HG03064 (cell line): Measurements from ENCODE around the gene CAV1.
"Not testable (repeated sequence)": the region's sequence is repeated elsewhere in the genome, so short reads cannot be mapped to it uniquely, and the experiment has no call there.

Source experiments
- ATAC-seq: cut with Tn5 transposase; IDR thresholded peaks from one replicate; pipeline ENCODE4 v1.9.1; 2021; ENCODE audit warnings: low read depth; ENCODE audit not compliant: unreplicated experiment

The CAV1 gene

GRCh38 chr7:116576350-116577319, 51.8 kb downstream of the CAV1 start:
- ATAC-seq: peak; percentile 21

DNA sequence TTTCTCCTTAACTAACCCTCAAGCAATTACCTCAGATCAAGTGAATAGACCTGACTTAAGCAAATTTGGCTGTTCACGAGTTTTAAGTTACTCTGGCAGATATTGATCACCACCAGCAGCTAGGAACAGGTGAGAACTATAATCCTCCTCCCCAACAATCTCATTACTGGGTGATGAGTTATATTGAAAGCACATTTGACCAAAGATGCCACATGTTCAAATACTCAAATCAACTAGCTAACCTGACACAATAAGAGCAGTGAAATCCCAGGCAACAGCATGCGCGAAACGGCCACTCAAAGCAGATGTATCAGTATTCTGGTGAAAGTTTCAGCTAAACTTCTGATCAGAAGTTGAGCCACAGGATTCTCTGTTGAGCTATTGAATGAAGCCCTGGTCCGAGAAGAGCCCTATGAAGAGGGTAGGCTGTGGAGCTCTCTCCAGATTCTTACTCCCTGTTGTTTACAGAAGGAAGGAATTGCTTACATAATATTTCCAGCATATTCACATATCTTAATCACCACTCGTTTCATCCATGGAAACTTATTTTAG, 52.6 kb downstream of the CAV1 start:
- ATAC-seq: peak; percentile 79

DNA sequence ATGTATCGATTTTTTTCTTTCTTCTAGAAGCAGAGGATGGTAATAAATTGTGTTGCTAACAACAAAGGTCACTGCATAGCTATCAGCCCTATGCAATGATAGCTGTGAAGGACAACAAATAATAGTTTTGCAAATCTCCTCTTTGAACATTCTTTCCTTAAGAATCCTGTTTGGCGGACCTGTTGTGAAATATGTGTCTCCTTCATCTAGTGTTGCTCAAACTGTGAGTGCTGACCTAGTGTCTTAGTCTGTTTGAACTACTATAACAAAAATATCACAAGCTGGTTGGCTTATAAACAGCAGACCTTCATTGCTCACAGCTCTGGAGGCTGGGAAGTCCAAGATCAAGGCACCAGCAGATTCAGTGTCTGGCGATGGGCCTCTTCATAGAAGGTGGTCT, 53.7 kb downstream of the CAV1 start:
- no peak for ATAC-seq

DNA sequence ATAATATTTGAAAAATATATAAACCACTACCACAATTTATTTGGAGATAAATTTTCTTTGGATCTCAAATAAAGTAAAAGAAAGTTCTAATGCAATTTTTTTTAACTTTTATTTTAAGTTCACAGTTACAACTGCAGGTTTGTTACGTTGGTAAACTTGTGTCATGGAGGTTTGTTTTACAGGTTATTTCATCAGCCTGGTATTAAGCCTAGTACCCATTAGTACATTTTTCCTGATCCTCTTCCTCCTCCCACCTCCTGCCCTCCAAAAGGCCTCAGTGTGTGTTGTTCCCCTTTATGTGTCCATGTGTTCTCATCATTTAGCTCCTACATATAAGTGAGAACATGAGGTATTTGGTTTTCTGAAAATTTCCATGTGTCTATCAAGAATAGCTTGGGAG, 54.5 kb downstream of the CAV1 start:
- no peak for ATAC-seq

DNA sequence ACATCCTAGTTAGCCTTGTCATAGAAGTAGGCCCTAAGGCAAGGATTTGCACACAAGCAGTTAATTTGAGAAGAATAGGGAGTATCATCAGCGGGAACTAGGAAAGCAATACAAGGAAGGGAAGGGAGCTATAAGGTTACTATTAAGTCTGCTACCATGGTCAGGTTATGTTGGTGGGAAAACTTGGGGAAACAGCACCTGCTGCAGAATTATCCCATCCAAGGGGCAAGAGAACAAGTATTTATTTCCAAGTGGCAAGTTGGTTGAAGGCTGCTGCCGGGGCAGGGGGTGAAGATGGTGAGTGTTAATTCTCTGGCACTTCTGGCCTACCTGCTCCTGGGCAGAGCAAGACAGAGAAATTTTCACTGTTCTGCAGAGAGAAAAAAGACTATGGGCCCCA, 55.0 kb downstream of the CAV1 start:
- ATAC-seq: no peak

GRCh38 chr7:116582164-116582732, 57.4 kb downstream of the CAV1 start:
- no peak for ATAC-seq

- ATAC-seq: peak; percentile 49
These were observed 58.1 kb downstream of the CAV1 start for GRCh38 chr7:116582806-116583444.

DNA sequence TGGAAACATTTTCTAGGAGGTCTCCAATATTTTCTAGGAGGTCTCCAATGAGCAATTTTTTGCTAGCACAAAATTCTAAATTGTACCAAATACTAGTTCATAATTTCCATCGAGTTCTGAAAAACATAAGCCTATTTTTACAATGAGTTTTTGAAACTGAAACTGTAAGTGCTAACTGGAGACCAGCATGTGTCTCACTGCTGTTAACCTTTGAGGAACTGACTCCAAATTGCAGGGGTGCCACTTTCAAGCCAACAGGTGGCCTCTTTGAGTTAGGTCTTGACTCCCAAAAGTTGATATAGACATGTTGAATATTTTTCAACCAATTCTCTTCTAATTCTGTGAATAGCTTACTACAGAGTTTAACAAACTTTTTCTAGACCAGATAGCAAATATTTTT, 58.8 kb downstream of the CAV1 start:
- ATAC-seq: peak; percentile 89

GRCh38 chr7:116584721-116585120, 59.9 kb downstream of the CAV1 start:
- no peak for ATAC-seq

DNA sequence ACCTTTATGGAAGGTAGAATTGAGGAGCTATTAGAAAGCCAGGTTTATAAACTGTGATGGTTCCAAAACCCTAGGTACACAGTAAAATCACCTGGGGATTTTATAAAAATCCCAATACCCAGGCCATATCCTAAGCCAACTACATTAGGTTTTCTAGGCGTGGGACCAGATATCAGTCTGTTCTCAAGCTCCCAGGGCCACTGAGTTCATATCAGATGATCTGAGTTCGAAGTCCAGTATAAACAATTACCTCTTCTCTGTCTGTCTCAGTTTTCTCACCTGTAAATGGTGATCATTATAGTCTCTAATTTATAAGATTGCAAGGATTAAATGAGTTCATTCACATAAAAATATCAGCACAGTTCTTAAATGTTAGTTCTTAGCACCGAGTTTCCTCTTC, 60.6 kb downstream of the CAV1 start:
- no peak for ATAC-seq

DNA sequence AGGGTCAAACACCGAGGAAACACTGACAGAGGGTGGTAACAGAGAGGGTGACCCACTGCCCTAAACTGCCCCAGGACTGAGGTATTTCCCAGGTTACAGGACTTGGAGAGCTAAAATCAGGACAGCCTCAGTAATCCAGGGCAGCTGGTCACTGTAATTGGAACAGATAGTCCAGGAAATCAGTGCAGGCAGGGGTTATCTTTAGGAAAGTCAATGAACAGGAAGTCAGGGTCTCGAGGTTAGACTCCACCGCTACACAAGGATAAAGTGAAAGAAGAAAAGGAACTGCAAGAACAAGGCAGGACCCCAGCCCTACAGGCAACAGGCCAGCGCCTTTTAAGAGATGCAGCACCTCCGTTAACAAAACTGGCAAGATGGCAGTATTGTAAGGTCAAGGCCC, 61.1 kb downstream of the CAV1 start:
- no peak for ATAC-seq

DNA sequence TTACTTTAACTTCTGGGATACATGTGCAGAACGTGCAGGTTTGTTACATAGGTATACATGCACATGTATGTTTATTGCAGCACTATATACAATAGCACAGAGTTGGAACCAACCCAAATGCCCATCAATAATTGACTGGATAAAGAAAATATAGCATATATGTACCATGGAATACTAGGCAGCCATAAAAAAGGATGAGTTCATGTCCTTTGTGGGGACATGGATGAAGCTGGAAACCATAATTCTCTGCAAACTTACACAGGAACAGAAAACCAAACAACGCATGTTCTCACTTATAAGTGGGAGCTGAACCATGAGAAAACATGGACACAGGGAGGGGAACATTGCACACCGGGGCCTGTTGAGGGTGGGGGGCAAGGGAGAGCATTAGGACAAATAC, 62.4 kb downstream of the CAV1 start:
- ATAC-seq: not testable (repeated sequence)

DNA sequence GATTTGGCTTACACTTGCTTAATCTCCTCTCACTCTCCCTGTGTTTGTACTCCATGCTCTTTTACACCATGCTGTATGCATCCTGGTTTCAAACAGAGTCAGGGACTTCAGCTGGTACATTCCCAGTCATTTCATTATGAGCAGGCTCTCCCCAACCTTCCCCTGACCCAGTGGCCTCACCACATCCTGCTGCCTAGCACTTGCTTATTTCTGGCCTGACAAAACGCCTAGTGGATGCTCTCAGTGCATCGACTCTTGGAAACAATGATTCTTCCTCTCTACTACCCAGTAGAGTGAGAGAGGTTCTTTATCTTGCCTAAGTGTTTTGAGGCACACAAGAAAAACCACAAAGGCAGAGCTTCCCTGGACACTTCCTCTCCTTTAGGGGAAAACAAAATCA, 63.4 kb downstream of the CAV1 start:
- ATAC-seq: peak; percentile 45

DNA sequence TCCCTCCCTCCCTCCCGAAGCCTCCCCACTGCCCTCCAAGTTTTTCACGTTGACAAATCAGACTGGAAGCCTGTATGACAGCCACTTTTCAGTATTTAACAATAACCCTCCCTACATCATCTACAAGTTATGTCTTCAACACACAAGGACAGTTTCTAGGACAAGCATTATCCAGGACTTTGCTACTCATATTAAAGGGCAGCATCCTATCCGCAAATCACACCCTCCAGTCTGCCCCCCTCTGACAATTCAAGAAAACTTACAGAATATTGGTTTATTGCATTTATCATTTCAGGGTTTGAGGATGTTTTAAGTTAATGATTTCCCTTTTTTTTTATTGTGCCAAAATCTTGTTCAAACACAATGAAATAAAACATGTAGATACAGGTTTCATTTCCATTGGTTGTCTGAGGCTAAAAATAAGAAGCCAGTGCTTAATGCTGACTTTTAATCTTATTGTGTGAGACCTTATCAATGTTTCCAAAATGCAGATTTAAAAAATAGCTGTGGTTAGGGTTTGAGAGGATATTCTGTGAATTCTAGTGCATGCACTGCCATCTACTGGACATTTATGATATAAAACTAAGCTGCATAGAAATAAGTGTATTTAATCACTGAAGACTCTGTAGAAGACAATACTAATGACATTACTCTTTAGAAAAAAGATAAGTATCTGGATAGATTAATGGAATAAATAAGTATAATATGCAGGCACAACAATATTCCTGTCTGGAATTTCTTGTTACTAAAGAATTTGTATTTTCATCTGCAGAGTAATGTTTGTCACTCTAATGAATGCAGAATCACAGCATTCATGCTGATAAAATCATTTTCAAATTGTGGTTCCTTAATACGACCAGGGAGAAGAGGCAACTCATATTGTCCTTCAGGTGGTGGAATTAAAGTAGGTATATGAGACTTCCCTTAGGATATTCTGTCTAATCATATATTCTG, 64.1 kb downstream of the CAV1 start:
- ATAC-seq: no peak

GRCh38 chr7:116591202-116592040, 66.6 kb downstream of the CAV1 start:
- no peak for ATAC-seq

- ATAC-seq: no peak
These were observed 67.2 kb downstream of the CAV1 start for GRCh38 chr7:116592041-116592355.

- no peak for ATAC-seq
These were observed 67.6 kb downstream of the CAV1 start for GRCh38 chr7:116592445-116592844.

- no peak for ATAC-seq
These were observed 68.7 kb downstream of the CAV1 start for GRCh38 chr7:116593359-116594075.

- no peak for ATAC-seq
These were observed 70.2 kb downstream of the CAV1 start for GRCh38 chr7:116595063-116595462.
